ENCODE results near the gene MAFB. TPM values are rescaled to one million over a fixed set of nuclear protein-coding genes. Genes with fewer than 3 reads are reported as not detected.

MAFB gene
- total RNA-seq, 1 experiment from 2014 or later, result 0.22 TPM

GRCh38 chr20:40687384-40688128 is 1.5 kb downstream of the MAFB start (continued):
- no peak for TF ChIP-seq MAX (IDR thresholded peaks at IDR 0.05)
- no peak for TF ChIP-seq SRF (IDR thresholded peaks at IDR 0.05; ENCODE audit: low read depth)
- TF ChIP-seq POLR2AphosphoS5 (IDR thresholded peaks at IDR 0.05; ENCODE audit: low read depth, low read length), result no peak
- no peak for TF ChIP-seq YY1 (IDR thresholded peaks at IDR 0.05; ENCODE audit: extremely low read depth, insufficient replicate concordance, low read depth, low read length)

- H3K4me3 ChIP-seq (replicated peaks in 1 of 2; ENCODE audit: low read depth in 1 of 2, low read length in 2 of 2), result no peak overlapping the region
- H3K27ac ChIP-seq (ENCODE audit: low read depth, low read length), result no peak overlapping the region
- no peaks in the 10 kb centered on the region for H3K79me2 ChIP-seq (ENCODE audit: insufficient read depth, low read length)
- no peaks in the 10 kb centered on the region for H3K9me3 ChIP-seq (ENCODE audit: control insufficient read depth in 1 of 2, insufficient read depth in 1 of 2, low read depth in 1 of 2, low read length in 2 of 2)
- H4K20me1 ChIP-seq (ENCODE audit: insufficient read depth), result no peaks in the 10 kb centered on the region
- no peaks in the 10 kb centered on the region for H3K9me2 ChIP-seq (ENCODE audit: insufficient read depth)
- ATAC-seq, result no peak
- CTCF ChIA-PET, result no interaction called here
- RAD21 ChIA-PET (ENCODE audit: low non-redundant PET in 1 of 2, low total read pairs in 2 of 2, uncharacterized antibody in 2 of 2, unreplicated experiment in 2 of 2), result no interaction called here
- POLR2A ChIA-PET, result no interaction called here
- no peak for DNase-seq (ENCODE audit: low read depth, low spot score)
- no peak overlapping the region for H3K9ac ChIP-seq (ENCODE audit: low read length)
- H3K4me2 ChIP-seq (ENCODE audit: low read length), result no peak overlapping the region
- intact Hi-C loops (cut with micrococcal nuclease), result no loop called here
- H3K27me3 ChIP-seq (ENCODE audit: insufficient read depth, low read length), result peaks cover 19% of the 10 kb centered on the region; the same call in 1 of the 2 replicates
- H3K36me3 ChIP-seq (ENCODE audit: control insufficient read depth in 1 of 2, insufficient read depth in 2 of 2, low read length in 2 of 2), result no peaks in the 10 kb centered on the region
- no TSS peak for BruUV-seq (replicated peaks)
- peaks cover 3 to 17% of the 10 kb centered on the region in 2 experiments; a peak in 3 of 4 replicates for H3K4me1 ChIP-seq (ENCODE audit: control insufficient read depth in 1 of 2, insufficient read depth in 2 of 2, low read length in 2 of 2)
- H2AFZ ChIP-seq (ENCODE audit: low read depth, low read length, poor library complexity, severe bottlenecking), result no peak overlapping the region
- TF ChIP-seq SRF (IDR thresholded peaks at IDR 0.05; ENCODE audit: low read depth) (no peak), CTCF (IDR thresholded peaks at IDR 0.05 in 2 of 3, conservative IDR thresholded peaks at IDR 0.05 in 1 of 3; ENCODE audit: borderline replicate concordance in 1 of 3, insufficient read depth in 1 of 3, low read depth in 2 of 3, low read length in 2 of 3) (no peak), ZBTB33 (IDR thresholded peaks at IDR 0.05; ENCODE audit: extremely low read depth, insufficient replicate concordance, low read length) (no peak), TCF7L2 (IDR thresholded peaks at IDR 0.05; ENCODE audit: borderline replicate concordance, extremely low read depth, insufficient read depth, insufficient read length) (no peak), EZH2 (IDR thresholded peaks at IDR 0.05) (no peak), MAX (IDR thresholded peaks at IDR 0.05) (no peak), ELF1 (IDR thresholded peaks at IDR 0.05; ENCODE audit: borderline replicate concordance, low read depth) (no peak), ZFX (IDR thresholded peaks at IDR 0.05) (no peak), POLR2A (IDR thresholded peaks at IDR 0.05; ENCODE audit: borderline replicate concordance, extremely low read depth, insufficient read depth, insufficient read length) (no peak), ZNF274 (IDR thresholded peaks at IDR 0.05; ENCODE audit: low read depth, low read length) (no peak), CEBPB (IDR thresholded peaks at IDR 0.05; ENCODE audit: low read depth) (no peak), SIN3A (IDR thresholded peaks at IDR 0.05; ENCODE audit: low read depth) (no peak), REST (IDR thresholded peaks at IDR 0.05; ENCODE audit: low read depth) (no peak), RAD21 (IDR thresholded peaks at IDR 0.05; ENCODE audit: low read depth) (no peak), FOSL1 (IDR thresholded peaks at IDR 0.05; ENCODE audit: low read depth) (no peak)
Observed at GRCh38 chr20:40686893-40687292, 2.1 kb downstream of the MAFB start.
